Gastroesophageal sphincter (tissue), 4 donors: ENCODE measurements around the gene VPS51. TPM values are rescaled to one million over a fixed set of nuclear protein-coding genes. Genes with fewer than 3 reads are reported as not detected.

Experiments
- ATAC-seq: fragments of 150-250 bp; one replicate; pipeline ENCODE4 v1.9.1; 2016; ENCODE audit warnings: mild to moderate bottlenecking, moderate library complexity
- H3K27ac ChIP-seq, 4 donors: fragments of 200-600 bp; sonication (generic) in 3 of 4; 1 replicate in 3 of 4; 2 replicates in 1 of 4; pipeline ENCODE4 v1.5.1; 2016 to 2019
- H3K27me3 ChIP-seq: fragments of 200-600 bp; sonication (generic); one replicate; pipeline ENCODE4 v1.5.1; 2019
- H3K36me3 ChIP-seq, 2 donors: fragments of 200-600 bp; sonication (generic); one replicate each; pipeline ENCODE4 v1.5.1; 2019; ENCODE audit warnings: control low read depth in 1 of 2
- H3K4me1 ChIP-seq, 3 donors: fragments of 200-600 bp; sonication (generic); 1 replicate in 2 of 3; 2 replicates in 1 of 3; pipeline ENCODE4 v1.5.1; 2016 to 2019; ENCODE audit warnings: control low read depth in 2 of 3
- H3K4me3 ChIP-seq, 2 donors: fragments of 200-600 bp; sonication (generic); one replicate each; pipeline ENCODE4 v1.5.1; 2019; ENCODE audit warnings: mild to moderate bottlenecking in 1 of 2, moderate library complexity in 1 of 2
- H3K9me3 ChIP-seq, 3 donors: fragments of 200-600 bp; sonication (generic); one replicate each; pipeline ENCODE4 v1.5.1; 2017 to 2019; ENCODE audit warnings: control low read depth in 2 of 3
- CTCF ChIP-seq, 4 experiments: fragments of 200-600 bp in 2 of 4; fragments of 450-650 bp in 2 of 4; sonication (generic) in 1 of 4; IDR thresholded peaks; one replicate each; pipeline ENCODE4 v1.5.1; 2017 to 2019; ENCODE audit warnings: antibody characterized with exemption in 4 of 4, mild to moderate bottlenecking in 2 of 4, moderate library complexity in 2 of 4
- EP300 ChIP-seq: sonication (generic); formaldehyde crosslinking; IDR thresholded peaks from one replicate; pipeline ENCODE4 v1.6.1; 2017; ENCODE audit warnings: antibody characterized with exemption, mild to moderate bottlenecking
- POLR2A ChIP-seq, 2 donors: fragments of 450-650 bp; IDR thresholded peaks; one replicate each; pipeline ENCODE4 v1.6.1; 2017; ENCODE audit warnings: antibody characterized with exemption in 2 of 2, mild to moderate bottlenecking in 2 of 2, moderate library complexity in 1 of 2
- POLR2AphosphoS5 ChIP-seq: sonication (generic); formaldehyde crosslinking; IDR thresholded peaks from one replicate; pipeline ENCODE4 v1.6.1; 2017; ENCODE audit warnings: antibody characterized with exemption
- WGBS, 2 donors: methylation state at CpG; one replicate each; pipeline ENCODE4 v1.1.5; 2018; ENCODE audit warnings: low coverage in 1 of 2; 5-methylcytosine and 5-hydroxymethylcytosine counted together
- total RNA-seq, 4 donors: library from RNA; depleted of rRNA; stranded (reverse); fragments of >200 nt; gene quantifications; one replicate each; pipeline ENCODE4 v1.1.0, GENCODE V29; 2016

Gene VPS51
- total RNA-seq, 4 donors from 2014 or later = 374 to 526 (median 407) TPM

GRCh38 chr11:65124480-65125196, 28.6 kb downstream of the VPS51 start:
- peaks cover 0 to 38% (median 14%) of the 10 kb centered on the region in 3 donors for H3K4me1 ChIP-seq
- H3K36me3 ChIP-seq = peaks cover 0 to 75% of the 10 kb centered on the region in 2 donors
- no peak for ATAC-seq
- H3K9me3 ChIP-seq = no peaks in the 10 kb centered on the region
- 83 to 85% methylated on average over 1 to 4 of the region's 5 CpGs for WGBS, 2 donors
- TF ChIP-seq EP300 (no peak), CTCF (IDR thresholded peaks at IDR 0.05) (no peak)
- no peak overlapping the region for H3K4me3 ChIP-seq
- no peak overlapping the region for H3K27ac ChIP-seq
- no peaks in the 10 kb centered on the region for H3K27me3 ChIP-seq

GRCh38 chr11:65125197-65126056, 29.4 kb downstream of the VPS51 start:
- no peaks in the 10 kb centered on the region for H3K27me3 ChIP-seq
- peaks cover 0 to 32% (median 13%) of the 10 kb centered on the region in 3 donors for H3K4me1 ChIP-seq
- H3K4me3 ChIP-seq = no peak overlapping the region
- no peak overlapping the region for H3K27ac ChIP-seq
- no peak for TF ChIP-seq CTCF (IDR thresholded peaks at IDR 0.05)
- no peaks in the 10 kb centered on the region for H3K9me3 ChIP-seq
- peaks cover 0 to 75% of the 10 kb centered on the region in 2 donors for H3K36me3 ChIP-seq
- WGBS, 2 donors = 67% methylated on average over 3 of the region's 12 CpGs; no CpG with 5 or more reads in 1 of the 2 donors
- ATAC-seq = no peak

GRCh38 chr11:65126624-65127274, 30.7 kb downstream of the VPS51 start:
- no peak for ATAC-seq
- no peaks in the 10 kb centered on the region for H3K27me3 ChIP-seq
- H3K27ac ChIP-seq = no peak overlapping the region
- peaks cover 0 to 79% of the 10 kb centered on the region in 2 donors for H3K36me3 ChIP-seq
- no peak overlapping the region for H3K4me3 ChIP-seq
- 77 to 93% methylated on average over 2 of the region's 6 CpGs for WGBS, 2 donors
- peaks cover 0 to 27% (median 6%) of the 10 kb centered on the region in 3 donors for H3K4me1 ChIP-seq
- TF ChIP-seq EP300 (no peak), CTCF (IDR thresholded peaks at IDR 0.05) (no peak), POLR2AphosphoS5 (no peak), POLR2A (IDR thresholded peaks at IDR 0.05) (no peak)
- no peaks in the 10 kb centered on the region for H3K9me3 ChIP-seq

GRCh38 chr11:65127473-65128181, 31.6 kb downstream of the VPS51 start:
- peaks cover 0 to 32% (median 6%) of the 10 kb centered on the region in 3 donors for H3K4me1 ChIP-seq
- no peak for ATAC-seq
- 56 to 74% methylated on average over 2 to 7 of the region's 12 CpGs for WGBS, 2 donors
- no peaks in the 10 kb centered on the region for H3K9me3 ChIP-seq
- H3K27me3 ChIP-seq = no peaks in the 10 kb centered on the region
- H3K36me3 ChIP-seq = peaks cover 0 to 88% of the 10 kb centered on the region in 2 donors
- no peak overlapping the region for H3K4me3 ChIP-seq
- no peak overlapping the region for H3K27ac ChIP-seq
- TF ChIP-seq CTCF (IDR thresholded peaks at IDR 0.05) = no peak
